ACHN (cell line): ENCODE measurements around the gene GYG2.

ENCODE experiments used
- DNase-seq: peaks from one replicate; pipeline ENCODE4 v3.0.0-alpha.2; 2015
- in situ Hi-C: cut with HindIII; loops from 2 replicates; pipeline ENCODE4 v1.10.0; 2017; ENCODE audit warnings: low sequenced_read_pairs, low pct_ligation_motif_present, low pct_unique_long_range_greater_than_20kb

GYG2 gene

DNA sequence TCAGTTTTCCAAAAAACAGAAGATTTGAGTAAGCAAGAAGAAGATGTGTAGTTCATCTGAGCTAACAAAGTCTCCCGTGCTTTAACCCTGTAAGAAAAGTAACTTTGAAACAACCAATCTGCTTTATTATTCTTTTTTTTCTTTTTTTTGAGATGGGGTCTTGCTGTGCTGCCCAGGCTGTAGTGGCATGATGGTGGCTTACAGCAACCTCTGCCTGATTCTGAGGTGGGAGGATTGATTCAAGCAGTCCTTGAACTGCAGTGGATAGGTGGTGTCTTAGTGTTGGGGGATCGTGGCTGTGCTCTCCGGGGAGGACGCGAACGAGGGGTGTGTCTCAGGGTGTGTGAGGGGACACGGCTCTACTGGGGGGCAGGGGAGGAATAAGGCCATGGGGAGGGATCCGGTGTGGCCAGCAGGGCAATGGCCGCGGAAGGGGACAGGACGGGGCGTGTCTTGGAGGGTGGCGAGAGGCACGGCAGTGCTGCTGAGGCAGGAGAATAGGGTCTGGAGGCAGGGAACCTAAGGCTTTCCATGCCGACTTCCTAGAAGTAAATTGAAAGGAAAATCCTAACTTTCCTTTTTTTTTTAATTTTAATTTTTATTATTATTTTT lies 98.0 kb downstream of the GYG2 start:
- in situ Hi-C loops = no loop called here
- DNase-seq = no peak

DNA sequence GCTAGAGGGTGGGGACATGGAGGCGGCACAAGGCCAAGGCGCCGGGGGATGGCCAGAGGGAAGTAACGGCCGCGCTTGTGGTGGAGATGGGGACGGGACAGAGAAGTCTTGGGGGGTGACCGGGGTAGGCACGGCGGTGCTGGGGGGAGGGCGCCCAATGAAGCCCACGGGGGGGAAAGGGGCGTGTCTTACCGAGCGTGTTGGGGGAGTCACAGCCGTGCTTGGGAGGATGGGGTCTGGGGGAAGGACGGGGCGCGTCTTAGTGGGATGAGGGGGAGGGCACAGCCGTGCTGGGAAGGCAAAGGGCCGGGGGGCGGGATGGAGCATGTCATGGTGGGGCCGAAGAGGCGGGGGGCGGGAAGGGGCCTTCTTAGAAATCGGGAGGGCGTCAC lies 99.5 kb downstream of the GYG2 start:
- in situ Hi-C loops = no loop called here
- peak; percentile 42 for DNase-seq

DNA sequence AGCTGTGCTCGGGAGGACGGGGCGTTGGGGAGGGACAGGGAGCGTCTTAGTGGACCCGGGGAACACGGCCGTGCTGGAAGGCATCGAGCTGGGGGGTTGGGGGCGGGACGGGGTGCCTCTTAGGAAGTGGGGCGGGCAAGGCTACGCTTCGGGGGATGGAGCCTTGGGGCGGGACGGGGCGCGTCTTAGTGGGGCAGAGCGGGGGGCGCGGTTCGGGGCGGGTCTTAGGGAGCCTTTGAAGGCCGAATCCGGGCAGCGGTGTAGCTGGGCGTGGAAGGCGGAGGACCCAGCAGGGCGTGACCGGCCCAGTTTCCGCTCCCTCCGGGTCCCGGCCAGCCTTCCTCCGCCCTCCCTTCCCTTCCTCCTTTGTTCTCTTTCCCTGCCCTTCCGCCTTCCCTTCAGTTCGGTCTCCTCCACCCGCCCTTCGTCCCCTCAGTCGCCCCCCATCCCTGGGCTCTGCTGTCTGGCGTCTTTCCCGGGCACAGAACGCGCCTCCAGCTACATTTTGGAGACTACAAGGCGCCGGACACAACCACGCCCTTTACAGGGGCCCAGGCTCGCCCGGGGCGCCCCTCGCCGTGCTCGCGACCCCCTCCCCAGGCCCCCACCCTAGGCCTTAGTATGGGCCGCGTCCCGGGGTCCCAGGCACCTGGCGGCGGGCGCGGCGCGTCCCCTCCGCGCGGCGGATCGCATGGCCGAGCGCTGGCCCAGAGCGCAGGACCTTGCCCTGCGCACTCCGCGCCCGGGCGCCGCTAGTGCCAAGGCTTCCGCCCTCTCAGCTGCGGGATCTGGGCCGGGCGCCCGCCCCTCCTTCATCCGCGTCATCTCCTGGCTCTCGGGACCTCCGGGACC lies 100.1 kb downstream of the GYG2 start, which contains the start of gene ARSD:
Gene ARSD, minus strand, starts transcription at position 757 of the 852 bp plus-strand sequence. Its CDS starts 64 bp downstream, at position 693.
- in situ Hi-C loops = no loop called here
- peak; percentile 84 for DNase-seq

DNA sequence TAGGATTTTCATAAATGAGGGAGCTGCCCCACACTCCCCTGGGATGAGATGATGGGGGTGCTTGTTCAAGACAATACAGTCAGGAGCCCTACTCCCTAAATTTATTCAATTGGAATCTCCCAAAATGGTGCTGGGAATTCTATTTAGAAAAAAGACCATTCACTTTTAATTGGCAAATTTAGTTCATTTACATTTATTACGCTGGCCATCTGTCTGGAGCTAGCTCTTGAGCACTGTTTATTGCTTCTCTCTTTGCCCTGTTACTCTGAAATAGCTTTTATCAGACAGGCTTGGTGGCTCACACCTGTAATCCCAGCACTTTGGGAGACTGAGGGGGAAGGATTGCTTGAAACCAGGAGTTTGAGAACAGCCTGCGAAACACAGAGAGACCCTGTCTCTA lies 102.4 kb downstream of the GYG2 start:
- in situ Hi-C loops = no loop called here
- DNase-seq = no peak

DNA sequence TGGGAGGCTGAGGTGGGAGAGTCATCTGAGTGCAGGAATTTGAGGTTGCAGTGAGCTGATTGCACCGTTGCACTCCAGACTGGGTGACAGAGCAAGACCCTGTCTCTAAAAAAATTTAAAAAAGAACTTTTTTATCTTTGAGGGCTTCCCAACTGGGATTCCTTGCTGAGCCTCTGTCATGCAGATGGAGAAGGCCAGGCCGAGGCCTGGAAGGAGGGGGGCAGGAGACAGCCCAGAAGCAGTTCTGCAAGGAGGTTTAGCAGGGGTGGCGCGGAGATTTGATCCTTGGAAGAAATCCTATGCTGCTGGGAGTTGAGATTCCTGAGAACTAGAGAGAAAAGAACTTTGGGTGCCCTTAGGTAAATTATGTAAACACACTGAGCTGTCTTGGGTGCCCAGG lies 102.9 kb downstream of the GYG2 start:
- in situ Hi-C loops = no loop called here
- no peak for DNase-seq
